Kidney (tissue), 14 donors: Measurements from ENCODE around the gene POU2F1. TPM values are rescaled to one million over a fixed set of nuclear protein-coding genes. Genes with fewer than 3 reads are reported as not detected.

Source experiments
- DNase-seq, 5 donors: peaks; one replicate each; pipeline ENCODE4 v3.0.0-alpha.2; 2013 to 2020
- FAIRE-seq: peaks from 2 replicates; lab custom pipeline; 2012; peaks lifted over from hg19 to GRCh38; lab: Jason Lieb, UNC
- H3K27ac ChIP-seq, 2 donors: one replicate each; pipeline ENCODE4 v1.7.0; 2013; ENCODE audit warnings: low read depth in 2 of 2, low read length in 2 of 2, inconsistent platforms in 1 of 2
- H3K27me3 ChIP-seq: one replicate; pipeline ENCODE4 v1.7.1; 2013; ENCODE audit warnings: low read length, inconsistent platforms; ENCODE audit not compliant: control insufficient read depth, insufficient read depth
- H3K36me3 ChIP-seq, 3 donors: one replicate each; pipeline versions ENCODE4 v1.7.0 to v1.7.1; 2013; ENCODE audit warnings: low read length in 3 of 3, control low read depth in 1 of 3, inconsistent platforms in 1 of 3; ENCODE audit not compliant: insufficient read depth in 3 of 3, control insufficient read depth in 2 of 3
- H3K4me1 ChIP-seq, 3 donors: one replicate each; pipeline versions ENCODE4 v1.7.0 to v1.7.1; 2013; ENCODE audit warnings: low read length in 3 of 3, inconsistent platforms in 1 of 3, low read depth in 1 of 3; ENCODE audit not compliant: control insufficient read depth in 2 of 3, insufficient read depth in 2 of 3
- H3K4me3 ChIP-seq, 3 donors: one replicate each; pipeline versions ENCODE4 v1.7.0 to v1.8.1; 2013; ENCODE audit warnings: low read length in 3 of 3, control low read depth in 1 of 3, inconsistent platforms in 1 of 3
- H3K9ac ChIP-seq, 3 donors: one replicate each; pipeline versions ENCODE4 v1.7.0 to v1.7.1; 2013; ENCODE audit warnings: low read length in 3 of 3, control low read depth in 1 of 3, inconsistent platforms in 1 of 3
- H3K9me3 ChIP-seq, 3 donors: one replicate each; pipeline versions ENCODE4 v1.7.0 to v1.7.1; 2013; ENCODE audit warnings: low read length in 3 of 3, control low read depth in 1 of 3, inconsistent platforms in 1 of 3; ENCODE audit not compliant: control insufficient read depth in 2 of 3, insufficient read depth in 1 of 3
- intact Hi-C: fragments of 100-400 bp; cut with DNase I; formaldehyde crosslinking; loops from one replicate; pipeline ENCODE4 v1.11.1; 2022
- polyA plus RNA-seq: library from polyadenylated mRNA; stranded (reverse); fragments of 350-450 nt; fragmentation: Illumina TruSeq; extraction: RNeasy Lipid Tissue Mini Kit (QIAGEN cat#74804); gene quantifications from one replicate; pipeline ENCODE4 v1.2.3, GENCODE V29; 2014; ENCODE audit warnings: low read depth, low replicate concordance; ENCODE audit not compliant: insufficient read depth
- total RNA-seq: library from RNA; stranded (reverse); fragmentation: NEBNext Ultra II Directional; extraction: Animal tissue kit (Norgen Biotek cat#: 25700); gene quantifications from one replicate; pipeline ENCODE4 v1.2.1, GENCODE V29; 2021
- TF ChIP-seq, protein P1 (sequence below): IDR thresholded peaks from 3 replicates; pipeline ENCODE4 v1.5.1; 2012; ENCODE audit warnings: mild to moderate bottlenecking, moderate library complexity, borderline replicate concordance; ENCODE audit not compliant: insufficient read depth; ENCODE audit errors: extremely low read depth
- donor health status: control.
- donor health status: control.
- donor health status: control.
- donor health status: control.
- donor health status: control.
- donor health status: DM: yes; HTN: yes; CAD: no.
- donor health status: Normal renal cell carcinoma (clear cell type).

The POU2F1 gene
- total and polyA plus RNA-seq, 2 donors from 2014 or later = 1.9 to 25.2 TPM

DNA sequence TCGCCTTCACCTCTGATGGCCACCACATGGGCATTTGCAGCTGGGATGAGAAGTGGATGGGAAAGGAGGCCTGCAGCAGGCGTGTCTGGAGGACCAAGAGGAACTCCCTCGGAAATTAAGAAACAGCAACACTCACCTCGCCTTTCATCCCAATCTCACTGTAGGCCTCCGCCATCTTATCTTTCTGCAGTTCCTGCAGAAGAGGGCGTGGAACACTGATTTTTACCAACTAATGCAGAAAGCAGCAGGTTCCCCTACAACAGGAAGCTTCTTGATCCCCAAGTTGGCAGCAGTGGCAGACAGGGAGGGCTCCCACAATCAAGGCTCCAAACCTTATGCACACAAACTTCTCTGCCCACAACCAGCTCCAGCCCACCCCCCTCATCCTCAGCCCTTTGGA lies 213.2 kb downstream of the POU2F1 start:
- Histone ChIP-seq H3K4me3 (no peak overlapping the region), H3K36me3 (no peaks in the 10 kb centered on the region), H3K27ac (no peak overlapping the region), H3K9ac (no peak overlapping the region), H3K27me3 (no peaks in the 10 kb centered on the region), H3K9me3 (no peaks in the 10 kb centered on the region), H3K4me1 (peaks cover 0 to 4% (median 0%) of the 10 kb centered on the region in 3 donors)
- intact Hi-C loops = no loop called here
- TF ChIP-seq, protein P1, sequence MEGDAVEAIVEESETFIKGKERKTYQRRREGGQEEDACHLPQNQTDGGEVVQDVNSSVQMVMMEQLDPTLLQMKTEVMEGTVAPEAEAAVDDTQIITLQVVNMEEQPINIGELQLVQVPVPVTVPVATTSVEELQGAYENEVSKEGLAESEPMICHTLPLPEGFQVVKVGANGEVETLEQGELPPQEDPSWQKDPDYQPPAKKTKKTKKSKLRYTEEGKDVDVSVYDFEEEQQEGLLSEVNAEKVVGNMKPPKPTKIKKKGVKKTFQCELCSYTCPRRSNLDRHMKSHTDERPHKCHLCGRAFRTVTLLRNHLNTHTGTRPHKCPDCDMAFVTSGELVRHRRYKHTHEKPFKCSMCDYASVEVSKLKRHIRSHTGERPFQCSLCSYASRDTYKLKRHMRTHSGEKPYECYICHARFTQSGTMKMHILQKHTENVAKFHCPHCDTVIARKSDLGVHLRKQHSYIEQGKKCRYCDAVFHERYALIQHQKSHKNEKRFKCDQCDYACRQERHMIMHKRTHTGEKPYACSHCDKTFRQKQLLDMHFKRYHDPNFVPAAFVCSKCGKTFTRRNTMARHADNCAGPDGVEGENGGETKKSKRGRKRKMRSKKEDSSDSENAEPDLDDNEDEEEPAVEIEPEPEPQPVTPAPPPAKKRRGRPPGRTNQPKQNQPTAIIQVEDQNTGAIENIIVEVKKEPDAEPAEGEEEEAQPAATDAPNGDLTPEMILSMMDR = no peak
- DNase-seq (no peak), FAIRE-seq (no peak)

DNA sequence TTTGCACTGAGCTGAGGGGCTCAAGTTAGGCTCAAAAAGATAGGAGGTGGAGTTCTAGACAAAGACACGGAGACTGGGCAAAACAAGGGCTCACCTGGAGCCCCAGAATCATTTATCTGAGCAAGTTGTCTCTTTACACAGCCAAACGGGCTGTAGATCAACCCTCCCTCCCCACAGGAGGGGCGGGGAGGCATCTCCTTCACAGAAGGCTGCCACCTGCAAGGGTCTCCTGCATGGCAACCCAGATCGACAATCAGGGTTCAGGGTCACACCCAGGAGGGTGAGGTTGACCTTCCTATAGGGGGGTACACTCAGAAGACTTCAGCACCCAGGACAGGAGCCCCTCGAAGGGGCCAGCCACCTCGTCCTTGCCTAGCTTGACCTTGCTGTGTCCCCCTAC lies 213.6 kb downstream of the POU2F1 start:
- Histone ChIP-seq H3K27ac (no peak overlapping the region), H3K9me3 (no peaks in the 10 kb centered on the region), H3K27me3 (no peaks in the 10 kb centered on the region), H3K9ac (no peak overlapping the region), H3K4me1 (peaks cover 0 to 8% (median 0%) of the 10 kb centered on the region in 3 donors), H3K36me3 (no peaks in the 10 kb centered on the region), H3K4me3 (no peak overlapping the region)
- FAIRE-seq = no peak
- intact Hi-C loops = no loop called here
- no peak for DNase-seq
- TF ChIP-seq, protein P1 = no peak

DNA sequence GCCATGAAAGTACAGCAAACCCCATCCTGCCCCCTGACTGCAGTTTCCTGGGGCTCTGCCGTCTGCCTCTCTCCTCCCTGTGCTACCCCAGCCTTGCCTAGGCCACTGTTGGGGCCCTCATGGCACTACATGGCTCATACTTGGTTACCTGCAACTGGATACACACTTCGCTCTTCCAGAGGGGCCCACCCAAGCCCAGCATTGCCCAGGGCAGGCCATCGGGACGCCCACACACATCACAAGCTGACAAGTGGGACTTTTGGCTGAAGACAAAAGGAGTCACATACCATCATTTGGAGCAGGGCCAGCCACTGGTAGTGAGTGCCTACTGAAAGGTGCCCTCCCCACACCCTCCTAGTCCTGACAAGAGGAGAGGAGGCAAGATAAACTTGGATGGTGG lies 214.8 kb downstream of the POU2F1 start:
- Histone ChIP-seq H3K36me3 (no peaks in the 10 kb centered on the region), H3K4me3 (no peak overlapping the region), H3K27ac (no peak overlapping the region), H3K9me3 (no peaks in the 10 kb centered on the region), H3K27me3 (no peaks in the 10 kb centered on the region), H3K4me1 (peaks cover 0 to 7% (median 0%) of the 10 kb centered on the region in 3 donors), H3K9ac (no peak overlapping the region)
- TF ChIP-seq, protein P1 = no peak
- intact Hi-C loops = no loop called here
- FAIRE-seq (no peak), DNase-seq (no peak)
